Thyroid gland (tissue), 4 donors: ENCODE measurements around the gene JUNB.

Source experiments
- POLR2A ChIP-seq, 2 donors: fragments of 450-650 bp; IDR thresholded peaks; one replicate each; pipeline ENCODE4 v1.6.1; 2017; ENCODE audit warnings: antibody characterized with exemption in 2 of 2, mild to moderate bottlenecking in 2 of 2, moderate library complexity in 1 of 2
- TF ChIP-seq, protein P1 (sequence below), 6 experiments: fragments of 200-600 bp in 3 of 6; fragments of 450-650 bp in 3 of 6; sonication (generic) in 3 of 6; IDR thresholded peaks; one replicate each; pipeline ENCODE4 v1.5.1; 2016 to 2019; ENCODE audit warnings: antibody characterized with exemption in 6 of 6, mild to moderate bottlenecking in 2 of 6, inconsistent platforms in 1 of 6, moderate library complexity in 1 of 6

GRCh38 chr19:12821761-12822160, 30.5 kb downstream of the JUNB start:
- TF ChIP-seq, protein P1, sequence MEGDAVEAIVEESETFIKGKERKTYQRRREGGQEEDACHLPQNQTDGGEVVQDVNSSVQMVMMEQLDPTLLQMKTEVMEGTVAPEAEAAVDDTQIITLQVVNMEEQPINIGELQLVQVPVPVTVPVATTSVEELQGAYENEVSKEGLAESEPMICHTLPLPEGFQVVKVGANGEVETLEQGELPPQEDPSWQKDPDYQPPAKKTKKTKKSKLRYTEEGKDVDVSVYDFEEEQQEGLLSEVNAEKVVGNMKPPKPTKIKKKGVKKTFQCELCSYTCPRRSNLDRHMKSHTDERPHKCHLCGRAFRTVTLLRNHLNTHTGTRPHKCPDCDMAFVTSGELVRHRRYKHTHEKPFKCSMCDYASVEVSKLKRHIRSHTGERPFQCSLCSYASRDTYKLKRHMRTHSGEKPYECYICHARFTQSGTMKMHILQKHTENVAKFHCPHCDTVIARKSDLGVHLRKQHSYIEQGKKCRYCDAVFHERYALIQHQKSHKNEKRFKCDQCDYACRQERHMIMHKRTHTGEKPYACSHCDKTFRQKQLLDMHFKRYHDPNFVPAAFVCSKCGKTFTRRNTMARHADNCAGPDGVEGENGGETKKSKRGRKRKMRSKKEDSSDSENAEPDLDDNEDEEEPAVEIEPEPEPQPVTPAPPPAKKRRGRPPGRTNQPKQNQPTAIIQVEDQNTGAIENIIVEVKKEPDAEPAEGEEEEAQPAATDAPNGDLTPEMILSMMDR (IDR thresholded peaks at IDR 0.05): no peak
- no peak for TF ChIP-seq POLR2A (IDR thresholded peaks at IDR 0.05)
